Small intestine (tissue), 7 donors: ENCODE measurements around the gene KIAA0586. TPM values are rescaled to one million over a fixed set of nuclear protein-coding genes. Genes with fewer than 3 reads are reported as not detected.
"Not testable (repeated sequence)": the region's sequence is repeated elsewhere in the genome, so short reads cannot be mapped to it uniquely, and the experiment has no call there.

Experiments used
- DNase-seq, 2 donors: peaks; one replicate each; pipeline versions ENCODE4 v3.0.0 to v3.0.0-alpha.2; 2013
- FAIRE-seq: peaks from 2 replicates; lab custom pipeline; 2012; peaks lifted over from hg19 to GRCh38; lab: Jason Lieb, UNC
- H3K27ac ChIP-seq, 3 donors: one replicate each; pipeline ENCODE4 v1.5.1; 2013; ENCODE audit warnings: low read length in 2 of 3, mild to moderate bottlenecking in 2 of 3, control low read depth in 1 of 3, inconsistent platforms in 1 of 3, low read depth in 1 of 3, moderate library complexity in 1 of 3
- H3K27me3 ChIP-seq, 3 donors: one replicate each; pipeline ENCODE4 v1.6.1; 2013; ENCODE audit warnings: low read length in 3 of 3, inconsistent platforms in 1 of 3; ENCODE audit not compliant: control insufficient read depth in 3 of 3, insufficient read depth in 3 of 3
- H3K36me3 ChIP-seq, 3 donors: one replicate each; pipeline ENCODE4 v1.6.1; 2013; ENCODE audit warnings: low read length in 3 of 3, inconsistent platforms in 1 of 3, low read depth in 1 of 3, mild to moderate bottlenecking in 1 of 3, moderate library complexity in 1 of 3; ENCODE audit not compliant: control insufficient read depth in 3 of 3, insufficient read depth in 2 of 3
- H3K4me1 ChIP-seq, 3 donors: one replicate each; pipeline ENCODE4 v1.6.1; 2013; ENCODE audit warnings: low read length in 2 of 3, inconsistent platforms in 1 of 3, low read depth in 1 of 3, mild to moderate bottlenecking in 1 of 3, moderate library complexity in 1 of 3; ENCODE audit not compliant: control insufficient read depth in 3 of 3, insufficient read depth in 2 of 3
- H3K4me3 ChIP-seq, 3 donors: one replicate each; pipeline ENCODE4 v1.5.1; 2013; ENCODE audit warnings: low read length in 3 of 3, control low read depth in 1 of 3, inconsistent platforms in 1 of 3, low read depth in 1 of 3, mild to moderate bottlenecking in 1 of 3, moderate library complexity in 1 of 3
- H3K9me3 ChIP-seq, 2 donors: one replicate each; pipeline ENCODE4 v1.6.1; 2013; ENCODE audit warnings: low read depth in 1 of 2, low read length in 1 of 2; ENCODE audit not compliant: control insufficient read depth in 2 of 2, insufficient read depth in 1 of 2
- WGBS, 3 donors: extraction: QIAGEN DNeasy Blood & Tissue Kit; methylation state at CpG; one replicate each; pipeline ENCODE4 v1.1.7; 2013; 5-methylcytosine and 5-hydroxymethylcytosine counted together
- polyA plus RNA-seq, 4 donors: library from polyadenylated mRNA; stranded (reverse) in 3 of 4; unstranded in 1 of 4; fragments of 200-250 nt in 3 of 4; fragments of 120-200 nt in 1 of 4; gene quantifications; one replicate each; pipeline versions ENCODE4 v1.2.1 to v1.2.3, GENCODE V29; 2013
- donor health status: healthy with polysubstance abuse.
- donor health status: control.
- donor health status: control.
- donor health status: Bipolar disorder and iron deficiency.
- donor health status: healthy.

Gene KIAA0586
- polyA plus RNA-seq, 4 donors: 2.7 to 12.3 (median 5.0) TPM

DNA sequence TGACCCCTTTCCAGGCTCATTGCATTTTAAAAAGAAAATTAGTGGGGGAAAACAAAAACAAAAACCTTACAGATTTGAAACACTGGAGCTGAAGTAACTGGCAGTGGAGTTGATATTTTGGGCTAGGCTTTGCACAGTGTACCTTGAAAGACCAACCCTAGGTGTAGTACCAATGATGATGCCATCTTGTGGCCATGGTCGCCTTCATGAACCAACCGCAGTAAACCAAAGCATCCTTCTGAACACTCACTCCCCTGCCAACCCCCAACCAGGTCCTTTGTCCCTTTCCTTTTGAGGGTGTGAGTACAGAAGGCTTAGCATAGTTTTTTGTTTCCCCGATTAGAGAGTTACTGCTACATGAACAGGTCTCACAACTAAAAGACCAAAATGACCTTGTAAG, 25.9 kb upstream of the KIAA0586 start:
- Histone ChIP-seq H3K9me3 (no peaks in the 10 kb centered on the region), H3K36me3 (peaks cover 0 to 2% (median 0%) of the 10 kb centered on the region in 3 donors), H3K4me1 (peaks cover 0 to 4% (median 0%) of the 10 kb centered on the region in 3 donors), H3K27ac (no peak overlapping the region), H3K27me3 (no peaks in the 10 kb centered on the region), H3K4me3 (no peak overlapping the region)
- FAIRE-seq (no peak), DNase-seq (no peak)
- WGBS, 3 donors: 87 to 89% (median 89%) methylated on average over 3 of the region's 3 CpGs

DNA sequence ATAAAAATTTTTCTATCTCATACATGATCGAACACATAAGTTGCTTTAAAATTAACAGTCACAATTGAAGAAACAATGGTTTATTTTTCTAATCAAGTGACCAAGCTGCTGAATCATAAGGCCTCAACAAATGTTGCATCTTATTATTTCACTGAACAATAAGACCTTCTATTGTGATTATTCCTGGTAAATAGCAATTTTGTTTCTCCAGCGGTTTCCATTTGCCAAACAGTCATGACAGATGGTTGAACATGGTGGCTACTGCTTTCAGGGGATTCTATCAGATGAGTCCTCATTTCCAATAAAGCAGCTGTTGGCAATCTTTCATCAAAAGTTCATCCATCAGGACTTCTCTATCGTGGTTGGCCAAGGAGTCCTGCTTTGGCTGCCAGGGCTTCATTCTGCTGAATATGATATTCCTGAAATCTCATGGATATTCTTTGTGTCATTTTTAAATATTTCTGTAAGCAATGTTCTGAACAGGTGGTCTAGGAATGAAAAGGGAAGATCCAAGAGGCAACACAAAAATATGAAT, 18.8 kb upstream of the KIAA0586 start:
- Histone ChIP-seq H3K27ac (no peak overlapping the region), H3K4me1 (no peaks in the 10 kb centered on the region), H3K36me3 (peaks cover 6 to 26% (median 7%) of the 10 kb centered on the region in 3 donors), H3K27me3 (no peaks in the 10 kb centered on the region), H3K4me3 (no peak overlapping the region), H3K9me3 (no peaks in the 10 kb centered on the region)
- 94 to 98% (median 97%) methylated on average over 3 of the region's 3 CpGs for WGBS, 3 donors
- FAIRE-seq (no peak), DNase-seq (no peak)

DNA sequence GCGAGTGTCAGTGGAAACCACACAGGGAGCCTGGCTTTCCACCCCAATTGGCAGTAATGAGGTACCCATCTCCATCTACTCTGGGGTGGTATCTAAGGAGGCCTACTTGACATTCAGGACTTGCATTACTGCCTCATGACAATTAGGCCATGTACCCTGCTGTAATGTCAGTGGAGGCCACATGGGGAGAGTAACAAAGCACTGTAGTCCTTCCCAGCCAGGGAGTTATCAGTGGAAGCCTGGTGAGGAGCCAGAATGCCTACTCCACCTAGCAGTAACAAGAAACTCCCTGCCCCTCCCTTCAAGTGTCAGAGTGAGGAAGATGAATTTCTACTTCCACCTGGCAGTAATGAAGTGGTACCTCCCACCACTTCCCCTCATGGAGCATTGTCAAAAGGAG, 12.7 kb upstream of the KIAA0586 start:
- no peak overlapping the region for H3K4me3 ChIP-seq
- H3K4me1 ChIP-seq: no peaks in the 10 kb centered on the region
- H3K9me3 ChIP-seq: peaks cover 0 to 6% of the 10 kb centered on the region in 2 donors

DNA sequence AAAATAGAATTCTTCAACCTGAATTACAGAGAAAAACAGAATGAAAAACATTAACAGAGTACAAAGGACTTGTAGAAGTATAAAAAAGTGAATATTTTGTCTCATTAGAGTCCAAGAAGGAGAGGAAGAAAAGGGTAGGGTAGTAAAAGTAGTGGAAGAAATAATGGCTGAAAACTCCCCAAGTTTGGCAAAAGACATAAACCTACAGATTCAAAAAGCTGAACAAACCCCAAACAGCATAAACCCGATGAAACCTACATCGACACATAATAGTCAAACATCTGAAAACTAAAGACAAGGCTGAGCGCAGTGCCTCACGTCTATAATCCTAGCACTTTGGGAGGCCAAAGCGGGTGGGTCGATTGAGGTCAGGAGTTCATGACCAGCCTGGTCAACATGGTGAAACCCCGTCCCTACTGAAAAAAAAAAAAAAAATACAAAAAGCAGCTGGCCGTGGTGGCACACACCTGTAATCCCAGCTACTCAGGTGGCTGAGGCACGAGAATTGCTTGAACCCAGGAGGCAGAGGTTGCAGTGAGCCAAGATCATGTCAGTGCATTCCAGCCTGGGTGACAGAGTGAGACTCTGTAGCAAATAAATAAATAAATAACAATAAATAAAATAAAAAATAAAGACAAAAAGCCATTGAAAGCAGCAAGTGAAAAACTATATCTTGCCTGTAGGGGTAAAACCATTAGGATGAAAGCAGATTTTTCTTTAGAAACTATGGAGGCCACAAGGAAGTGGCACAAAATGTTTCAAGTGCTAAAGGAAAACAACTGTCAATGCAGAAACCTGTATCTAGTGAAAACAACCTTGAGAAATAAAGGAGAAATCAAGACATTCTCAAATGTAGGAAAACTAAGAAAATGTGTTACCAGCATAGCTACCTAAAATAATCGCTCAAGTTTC, 11.6 kb upstream of the KIAA0586 start:
- Histone ChIP-seq H3K27ac (no peak overlapping the region), H3K4me3 (no peak overlapping the region), H3K36me3 (peaks cover 0 to 37% (median 6%) of the 10 kb centered on the region in 3 donors), H3K4me1 (no peaks in the 10 kb centered on the region), H3K9me3 (peaks cover 0 to 6% of the 10 kb centered on the region in 2 donors), H3K27me3 (no peaks in the 10 kb centered on the region)
- WGBS, 3 donors: 97 to 100% (median 97%) methylated on average over 10 of the region's 10 CpGs
- no peak for FAIRE-seq
- DNase-seq: no peak

More for the DNA sequence above, 12.7 kb upstream of the KIAA0586 start:
- no peak for FAIRE-seq
- no peaks in the 10 kb centered on the region for H3K27me3 ChIP-seq
- DNase-seq: peak in 1 of 2 donors; percentile 20
- no peak overlapping the region for H3K27ac ChIP-seq
- H3K36me3 ChIP-seq: peaks cover 3 to 41% (median 8%) of the 10 kb centered on the region in 3 donors
- 88 to 96% (median 94%) methylated on average over 1 of the region's 1 CpG for WGBS, 3 donors

DNA sequence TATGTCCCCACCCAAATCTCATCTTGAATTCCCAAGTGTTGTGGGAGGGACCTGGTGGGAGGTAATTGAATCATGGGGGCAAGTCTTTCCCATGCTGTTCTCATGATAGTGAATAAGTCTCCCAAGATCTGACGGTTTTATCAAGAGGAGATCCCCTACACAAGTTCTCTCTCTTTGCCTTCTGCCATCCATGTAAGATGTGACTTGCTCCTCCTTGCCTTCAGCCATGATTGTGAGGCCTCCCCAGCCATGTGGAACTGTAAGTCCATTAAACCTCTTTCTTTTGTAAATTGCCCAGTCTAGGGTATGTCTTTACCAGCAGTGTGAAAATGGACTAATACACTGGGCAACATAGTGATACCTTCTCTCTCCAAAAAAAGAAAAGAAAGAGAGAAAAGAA, 10.6 kb upstream of the KIAA0586 start:
- 94 to 100% (median 95%) methylated on average over 1 of the region's 1 CpG for WGBS, 3 donors
- not testable (repeated sequence) for FAIRE-seq, H3K4me1 ChIP-seq, H3K4me3 ChIP-seq, H3K9me3 ChIP-seq, DNase-seq, H3K27ac ChIP-seq, H3K27me3 ChIP-seq
- H3K36me3 ChIP-seq: peaks cover 0 to 29% (median 2%) of the 10 kb centered on the region in 3 donors

DNA sequence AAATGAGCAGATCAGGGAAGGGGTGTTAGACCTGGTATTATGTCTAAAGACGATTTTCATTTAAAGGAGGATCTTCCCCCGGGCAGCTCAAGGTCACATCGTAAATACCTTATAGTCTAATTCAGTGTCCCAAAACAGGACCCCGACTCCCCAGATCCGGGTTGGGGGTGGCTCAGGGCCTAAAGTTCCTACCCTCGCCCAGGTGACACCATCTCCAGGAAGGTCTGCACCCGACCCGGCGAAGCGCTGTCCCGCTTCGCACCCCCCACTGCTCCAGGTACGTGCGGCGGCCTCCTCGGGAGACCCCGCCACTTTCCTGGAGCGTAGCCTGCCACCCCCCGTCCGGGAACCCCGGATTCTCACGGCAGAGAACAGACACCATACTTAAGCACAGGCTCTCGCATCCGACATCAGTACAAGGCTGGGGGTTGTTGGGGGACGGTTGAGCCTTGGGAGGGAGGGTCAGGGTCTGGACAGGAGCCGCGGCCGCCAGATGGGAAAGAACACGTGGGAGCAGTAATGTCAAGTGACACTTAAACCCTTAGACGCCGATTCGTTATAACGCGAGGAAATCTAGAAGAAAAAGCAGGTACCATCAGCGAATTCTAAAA, 744 bp upstream of the KIAA0586 start:
- DNase-seq (peak; percentile 61 to 87), FAIRE-seq (no peak)
- H3K4me3 ChIP-seq: peak overlapping the region; percentile 68 to 84 (median 78)
- no peaks in the 10 kb centered on the region for H3K27me3 ChIP-seq
- H3K27ac ChIP-seq: peak overlapping the region; percentile 61 to 92 (median 88)
- 0 to 1% (median 0%) methylated on average over 35 of the region's 35 CpGs for WGBS, 3 donors
- H3K4me1 ChIP-seq: peaks cover 0 to 4% (median 0%) of the 10 kb centered on the region in 3 donors
- peaks cover 0 to 7% (median 2%) of the 10 kb centered on the region in 3 donors for H3K36me3 ChIP-seq
- H3K9me3 ChIP-seq: no peaks in the 10 kb centered on the region

DNA sequence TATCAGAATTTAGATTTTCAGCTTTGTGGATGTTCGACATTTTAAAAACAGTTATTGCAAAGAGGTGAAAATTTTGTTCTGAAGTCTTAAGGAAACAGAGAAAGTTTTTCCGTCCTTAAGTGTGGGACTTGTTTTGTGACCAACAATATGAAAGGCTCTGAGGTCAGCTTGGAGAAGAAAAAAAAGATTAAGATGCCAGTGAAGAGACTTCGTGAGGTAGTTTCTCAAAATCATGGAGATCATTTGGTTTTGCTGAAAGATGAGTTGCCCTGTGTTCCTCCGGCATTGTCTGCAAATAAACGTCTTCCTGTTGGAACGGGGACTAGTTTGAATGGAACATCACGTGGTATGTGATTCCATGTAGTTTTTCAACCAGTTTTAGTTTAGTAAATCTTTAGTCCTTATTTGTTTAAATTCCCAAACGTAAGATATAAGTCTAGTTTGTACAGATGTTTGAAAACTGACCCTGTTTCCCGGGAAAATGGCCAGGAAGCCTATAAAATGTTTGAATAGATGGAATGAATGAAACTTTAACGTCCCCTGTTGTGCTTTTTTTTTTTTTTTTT, 682 bp downstream of the KIAA0586 start:
- peak overlapping the region in 2 of 3 donors; percentile 68 to 78 for H3K4me3 ChIP-seq
- H3K27ac ChIP-seq: peak overlapping the region in 2 of 3 donors; percentile 79 to 92
- WGBS, 3 donors: 0 to 1% (median 1%) methylated on average over 10 of the region's 10 CpGs
- H3K36me3 ChIP-seq: peaks cover 0 to 6% (median 2%) of the 10 kb centered on the region in 3 donors
- peak; percentile 33 to 62 for DNase-seq
- no peaks in the 10 kb centered on the region for H3K9me3 ChIP-seq
- no peak for FAIRE-seq
- no peaks in the 10 kb centered on the region for H3K27me3 ChIP-seq
- H3K4me1 ChIP-seq: peaks cover 0 to 4% (median 0%) of the 10 kb centered on the region in 3 donors

DNA sequence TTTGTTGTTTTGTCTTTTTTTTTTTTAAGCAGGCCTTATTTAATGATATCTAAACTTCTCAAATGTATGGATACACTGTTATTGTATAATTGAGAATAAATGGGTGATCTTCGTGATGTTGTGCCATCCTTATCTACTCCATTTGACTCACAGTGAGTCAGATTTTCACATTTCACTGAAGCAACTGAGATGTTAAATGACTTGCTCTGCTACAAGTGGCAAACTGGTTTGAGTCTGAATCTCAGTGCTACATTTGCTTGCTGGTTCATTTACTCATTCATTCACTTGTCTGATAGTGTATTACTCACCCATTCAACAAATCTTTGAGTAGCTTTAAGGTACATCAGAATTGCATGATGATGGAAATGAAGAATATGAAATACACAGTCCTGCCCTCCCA, 2.6 kb downstream of the KIAA0586 start:
- DNase-seq (no peak), FAIRE-seq (no peak)
- Histone ChIP-seq H3K36me3 (peaks cover 0 to 13% (median 2%) of the 10 kb centered on the region in 3 donors), H3K4me3 (no peak overlapping the region), H3K27ac (no peak overlapping the region), H3K4me1 (peaks cover 0 to 4% (median 0%) of the 10 kb centered on the region in 3 donors), H3K27me3 (no peaks in the 10 kb centered on the region), H3K9me3 (no peaks in the 10 kb centered on the region)
- WGBS, 3 donors: 41 to 58% (median 49%) methylated on average over 1 of the region's 1 CpG
